ENCODE results near the gene MMUT. TPM values are rescaled to one million over a fixed set of nuclear protein-coding genes. Genes with fewer than 3 reads are reported as not detected.
"Not testable (repeated sequence)": the region's sequence is repeated elsewhere in the genome, so short reads cannot be mapped to it uniquely, and the experiment has no call there.

The MMUT gene
- total RNA-seq, 1 donor from 2014 or later = 31.5 TPM

- DNase-seq (ENCODE audit: low spot score) = no peak
Observed at GRCh38 chr6:49423817-49424216, 39.2 kb downstream of the MMUT start.

- no peak for DNase-seq (ENCODE audit: low spot score)
Observed at GRCh38 chr6:49416195-49416594, 46.9 kb downstream of the MMUT start.

GRCh38 chr6:49415358-49415757, 47.7 kb downstream of the MMUT start:
- DNase-seq (ENCODE audit: low spot score) = no peak

GRCh38 chr6:49410564-49410963, 52.5 kb downstream of the MMUT start:
- DNase-seq (ENCODE audit: low spot score) = no peak

- DNase-seq (ENCODE audit: low spot score) = peak; percentile 68
Observed at GRCh38 chr6:49409951-49410542, 53.0 kb downstream of the MMUT start.

GRCh38 chr6:49406250-49406970, 56.6 kb downstream of the MMUT start:
- DNase-seq (ENCODE audit: low spot score) = no peak

GRCh38 chr6:49401063-49401462, 62.0 kb downstream of the MMUT start:
- DNase-seq (ENCODE audit: low spot score) = no peak

- DNase-seq (ENCODE audit: low spot score) = not testable (repeated sequence)
Observed at GRCh38 chr6:49386667-49387508, 76.2 kb downstream of the MMUT start.

GRCh38 chr6:49384904-49385303, 78.1 kb downstream of the MMUT start:
- no peak for DNase-seq (ENCODE audit: low spot score)

Other genes starting within 250 kb of the MMUT start
- 3.5 TPM for gene CENPQ, start 117 bp upstream of the MMUT start, total RNA-seq
- not detected for gene GLYATL3, start 36.7 kb upstream of the MMUT start, total RNA-seq
- gene C6orf141, start 87.4 kb upstream of the MMUT start, total RNA-seq = 70.0 TPM
- gene RHAG, start 173.6 kb upstream of the MMUT start, total RNA-seq = 0.52 TPM

Data from mucosa of gallbladder (tissue), 1 donor.